ENCODE results near the gene ADH6.
"Not testable (repeated sequence)": the region's sequence is repeated elsewhere in the genome, so short reads cannot be mapped to it uniquely, and the experiment has no call there.

Gene ADH6

GRCh38 chr4:99202094-99202493 is 17.0 kb downstream of the ADH6 start:
- Histone ChIP-seq H3K36me3 (ENCODE audit: control insufficient read depth in 5 of 5, insufficient read depth in 5 of 5, low read length in 5 of 5) (no peaks in the 10 kb centered on the region), H3K27ac (ENCODE audit: low read depth, low read length) (peak overlapping the region; percentile 89), H3K27me3 (ENCODE audit: control insufficient read depth in 5 of 5, insufficient read depth in 4 of 5, low read length in 5 of 5) (no peaks in the 10 kb centered on the region), H3K4me3 (ENCODE audit: low read depth in 1 of 5, low read length in 5 of 5) (no peak overlapping the region), H3K9ac (ENCODE audit: low read length in 5 of 5) (peak overlapping the region in 3 of 5 donors; percentile 11 to 83 (median 40)), H3K4me1 (ENCODE audit: control insufficient read depth in 5 of 5, insufficient read depth in 5 of 5, low read length in 5 of 5) (peaks cover 0 to 44% (median 31%) of the 10 kb centered on the region in 5 donors), H3K9me3 (ENCODE audit: control insufficient read depth in 5 of 5, low read length in 5 of 5) (no peaks in the 10 kb centered on the region)

GRCh38 chr4:99201690-99202089 is 17.4 kb downstream of the ADH6 start:
- H3K36me3 ChIP-seq (ENCODE audit: control insufficient read depth in 5 of 5, insufficient read depth in 5 of 5, low read length in 5 of 5): no peaks in the 10 kb centered on the region
- peak overlapping the region; percentile 89 for H3K27ac ChIP-seq (ENCODE audit: low read depth, low read length)
- H3K4me1 ChIP-seq (ENCODE audit: control insufficient read depth in 5 of 5, insufficient read depth in 5 of 5, low read length in 5 of 5): peaks cover 0 to 44% (median 31%) of the 10 kb centered on the region in 5 donors
- peak overlapping the region in 2 of 5 donors; percentile 11 to 83 for H3K9ac ChIP-seq (ENCODE audit: low read length in 5 of 5)
- no peaks in the 10 kb centered on the region for H3K9me3 ChIP-seq (ENCODE audit: control insufficient read depth in 5 of 5, low read length in 5 of 5)
- no peak overlapping the region for H3K4me3 ChIP-seq (ENCODE audit: low read depth in 1 of 5, low read length in 5 of 5)
- H3K27me3 ChIP-seq (ENCODE audit: control insufficient read depth in 5 of 5, insufficient read depth in 4 of 5, low read length in 5 of 5): no peaks in the 10 kb centered on the region

- H3K4me3 ChIP-seq (ENCODE audit: low read depth in 1 of 5, low read length in 5 of 5): no peak overlapping the region
- H3K27ac ChIP-seq (ENCODE audit: low read depth, low read length): no peak overlapping the region
- no peaks in the 10 kb centered on the region for H3K36me3 ChIP-seq (ENCODE audit: control insufficient read depth in 5 of 5, insufficient read depth in 5 of 5, low read length in 5 of 5)
- no peaks in the 10 kb centered on the region for H3K27me3 ChIP-seq (ENCODE audit: control insufficient read depth in 5 of 5, insufficient read depth in 4 of 5, low read length in 5 of 5)
- no peaks in the 10 kb centered on the region for H3K9me3 ChIP-seq (ENCODE audit: control insufficient read depth in 5 of 5, low read length in 5 of 5)
- peaks cover 0 to 34% (median 23%) of the 10 kb centered on the region in 5 donors for H3K4me1 ChIP-seq (ENCODE audit: control insufficient read depth in 5 of 5, insufficient read depth in 5 of 5, low read length in 5 of 5)
- H3K9ac ChIP-seq (ENCODE audit: low read length in 5 of 5): no peak overlapping the region
Measured at GRCh38 chr4:99200138-99200537, 18.9 kb downstream of the ADH6 start.

GRCh38 chr4:99190336-99190735 is 28.7 kb downstream of the ADH6 start:
- Histone ChIP-seq H3K9me3 (ENCODE audit: control insufficient read depth in 5 of 5, low read length in 5 of 5) (no peaks in the 10 kb centered on the region), H3K27ac (ENCODE audit: low read depth, low read length) (no peak overlapping the region), H3K27me3 (ENCODE audit: control insufficient read depth in 5 of 5, insufficient read depth in 4 of 5, low read length in 5 of 5) (no peaks in the 10 kb centered on the region), H3K9ac (ENCODE audit: low read length in 5 of 5) (no peak overlapping the region), H3K4me3 (ENCODE audit: low read depth in 1 of 5, low read length in 5 of 5) (peak overlapping the region in 2 of 5 donors; percentile 17 to 22), H3K4me1 (ENCODE audit: control insufficient read depth in 5 of 5, insufficient read depth in 5 of 5, low read length in 5 of 5) (peaks cover 0 to 11% (median 5%) of the 10 kb centered on the region in 5 donors), H3K36me3 (ENCODE audit: control insufficient read depth in 5 of 5, insufficient read depth in 5 of 5, low read length in 5 of 5) (no peaks in the 10 kb centered on the region)

- Histone ChIP-seq H3K4me1 (ENCODE audit: control insufficient read depth in 5 of 5, insufficient read depth in 5 of 5, low read length in 5 of 5) (peaks cover 0 to 11% (median 5%) of the 10 kb centered on the region in 5 donors), H3K4me3 (ENCODE audit: low read depth in 1 of 5, low read length in 5 of 5) (peak overlapping the region in 2 of 5 donors; percentile 17 to 22)
- H3K36me3 ChIP-seq (ENCODE audit: control insufficient read depth in 5 of 5, insufficient read depth in 5 of 5, low read length in 5 of 5); H3K27ac ChIP-seq (ENCODE audit: low read depth, low read length); H3K9ac ChIP-seq (ENCODE audit: low read length in 5 of 5); H3K27me3 ChIP-seq (ENCODE audit: control insufficient read depth in 5 of 5, insufficient read depth in 4 of 5, low read length in 5 of 5); H3K9me3 ChIP-seq (ENCODE audit: control insufficient read depth in 5 of 5, low read length in 5 of 5): not testable (repeated sequence)
Measured at GRCh38 chr4:99189900-99190299, 29.1 kb downstream of the ADH6 start.

- no peak overlapping the region for H3K9ac ChIP-seq (ENCODE audit: low read length in 5 of 5)
- H3K4me3 ChIP-seq (ENCODE audit: low read depth in 1 of 5, low read length in 5 of 5): no peak overlapping the region
- no peaks in the 10 kb centered on the region for H3K9me3 ChIP-seq (ENCODE audit: control insufficient read depth in 5 of 5, low read length in 5 of 5)
- no peak overlapping the region for H3K27ac ChIP-seq (ENCODE audit: low read depth, low read length)
- H3K4me1 ChIP-seq (ENCODE audit: control insufficient read depth in 5 of 5, insufficient read depth in 5 of 5, low read length in 5 of 5): peaks cover 0 to 11% (median 6%) of the 10 kb centered on the region in 5 donors
- H3K36me3 ChIP-seq (ENCODE audit: control insufficient read depth in 5 of 5, insufficient read depth in 5 of 5, low read length in 5 of 5): no peaks in the 10 kb centered on the region
- H3K27me3 ChIP-seq (ENCODE audit: control insufficient read depth in 5 of 5, insufficient read depth in 4 of 5, low read length in 5 of 5): no peaks in the 10 kb centered on the region
Measured at GRCh38 chr4:99186029-99186428, 33.0 kb downstream of the ADH6 start.

- H3K27me3 ChIP-seq (ENCODE audit: control insufficient read depth in 5 of 5, insufficient read depth in 4 of 5, low read length in 5 of 5): no peaks in the 10 kb centered on the region
- H3K4me1 ChIP-seq (ENCODE audit: control insufficient read depth in 5 of 5, insufficient read depth in 5 of 5, low read length in 5 of 5): peaks cover 0 to 11% (median 7%) of the 10 kb centered on the region in 5 donors
- H3K27ac ChIP-seq (ENCODE audit: low read depth, low read length): no peak overlapping the region
- no peaks in the 10 kb centered on the region for H3K36me3 ChIP-seq (ENCODE audit: control insufficient read depth in 5 of 5, insufficient read depth in 5 of 5, low read length in 5 of 5)
- no peaks in the 10 kb centered on the region for H3K9me3 ChIP-seq (ENCODE audit: control insufficient read depth in 5 of 5, low read length in 5 of 5)
- H3K4me3 ChIP-seq (ENCODE audit: low read depth in 1 of 5, low read length in 5 of 5): no peak overlapping the region
- H3K9ac ChIP-seq (ENCODE audit: low read length in 5 of 5): no peak overlapping the region
Measured at GRCh38 chr4:99185581-99185980, 33.5 kb downstream of the ADH6 start.

- Histone ChIP-seq H3K36me3 (ENCODE audit: control insufficient read depth in 5 of 5, insufficient read depth in 5 of 5, low read length in 5 of 5) (no peaks in the 10 kb centered on the region), H3K27me3 (ENCODE audit: control insufficient read depth in 5 of 5, insufficient read depth in 4 of 5, low read length in 5 of 5) (no peaks in the 10 kb centered on the region), H3K4me3 (ENCODE audit: low read depth in 1 of 5, low read length in 5 of 5) (no peak overlapping the region), H3K27ac (ENCODE audit: low read depth, low read length) (no peak overlapping the region), H3K9me3 (ENCODE audit: control insufficient read depth in 5 of 5, low read length in 5 of 5) (peaks cover 0 to 5% (median 0%) of the 10 kb centered on the region in 5 donors), H3K9ac (ENCODE audit: low read length in 5 of 5) (peak overlapping the region in 1 of 5 donors; percentile 17), H3K4me1 (ENCODE audit: control insufficient read depth in 5 of 5, insufficient read depth in 5 of 5, low read length in 5 of 5) (peaks cover 0 to 2% (median 0%) of the 10 kb centered on the region in 5 donors)
Measured at GRCh38 chr4:99180382-99181070, 38.5 kb downstream of the ADH6 start.

GRCh38 chr4:99179626-99180025 is 39.4 kb downstream of the ADH6 start:
- Histone ChIP-seq H3K27ac (ENCODE audit: low read depth, low read length) (no peak overlapping the region), H3K9me3 (ENCODE audit: control insufficient read depth in 5 of 5, low read length in 5 of 5) (peaks cover 0 to 5% (median 0%) of the 10 kb centered on the region in 5 donors), H3K9ac (ENCODE audit: low read length in 5 of 5) (no peak overlapping the region), H3K27me3 (ENCODE audit: control insufficient read depth in 5 of 5, insufficient read depth in 4 of 5, low read length in 5 of 5) (no peaks in the 10 kb centered on the region), H3K36me3 (ENCODE audit: control insufficient read depth in 5 of 5, insufficient read depth in 5 of 5, low read length in 5 of 5) (no peaks in the 10 kb centered on the region), H3K4me1 (ENCODE audit: control insufficient read depth in 5 of 5, insufficient read depth in 5 of 5, low read length in 5 of 5) (peaks cover 0 to 2% (median 0%) of the 10 kb centered on the region in 5 donors), H3K4me3 (ENCODE audit: low read depth in 1 of 5, low read length in 5 of 5) (no peak overlapping the region)

GRCh38 chr4:99179178-99179577 is 39.9 kb downstream of the ADH6 start:
- Histone ChIP-seq H3K4me3 (ENCODE audit: low read depth in 1 of 5, low read length in 5 of 5) (no peak overlapping the region), H3K36me3 (ENCODE audit: control insufficient read depth in 5 of 5, insufficient read depth in 5 of 5, low read length in 5 of 5) (no peaks in the 10 kb centered on the region), H3K27ac (ENCODE audit: low read depth, low read length) (no peak overlapping the region), H3K9ac (ENCODE audit: low read length in 5 of 5) (no peak overlapping the region), H3K4me1 (ENCODE audit: control insufficient read depth in 5 of 5, insufficient read depth in 5 of 5, low read length in 5 of 5) (peaks cover 0 to 2% (median 0%) of the 10 kb centered on the region in 5 donors), H3K27me3 (ENCODE audit: control insufficient read depth in 5 of 5, insufficient read depth in 4 of 5, low read length in 5 of 5) (no peaks in the 10 kb centered on the region), H3K9me3 (ENCODE audit: control insufficient read depth in 5 of 5, low read length in 5 of 5) (peaks cover 0 to 5% (median 0%) of the 10 kb centered on the region in 5 donors)

Measured in subcutaneous abdominal adipose tissue (tissue), 5 donors.